A204.1 (cell line): ENCODE data around the gene TANC1.
"Not testable (repeated sequence)": the region's sequence is repeated elsewhere in the genome, so short reads cannot be mapped to it uniquely, and the experiment has no call there.

Source experiments
- FAIRE-seq: peaks from 2 replicates; lab custom pipeline; 2012; peaks lifted over from hg19 to GRCh38; lab: Jason Lieb, UNC

The TANC1 gene

DNA sequence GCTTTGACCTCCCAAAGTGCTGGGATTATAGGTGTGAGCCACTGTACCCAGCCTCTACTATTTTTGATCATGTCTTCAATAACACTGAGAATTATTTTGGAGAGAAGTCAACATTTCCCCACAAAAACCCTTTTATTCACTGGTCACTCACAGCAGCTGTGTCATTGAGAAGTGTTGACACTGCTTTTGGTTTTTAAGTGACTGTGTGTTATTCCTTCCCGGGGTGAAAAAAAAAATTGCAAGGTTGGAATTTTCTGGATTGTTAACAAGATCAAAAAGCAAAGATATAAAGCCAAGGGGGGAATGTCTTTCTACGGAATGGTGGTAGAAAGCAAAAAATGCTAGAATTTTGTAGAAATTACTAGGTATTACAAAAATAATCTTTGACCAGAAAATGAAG, 61.5 kb downstream of the TANC1 start:
- no peak for FAIRE-seq

- FAIRE-seq: no peak
Measured at GRCh38 chr2:159030674-159031380, 62.4 kb downstream of the TANC1 start.

DNA sequence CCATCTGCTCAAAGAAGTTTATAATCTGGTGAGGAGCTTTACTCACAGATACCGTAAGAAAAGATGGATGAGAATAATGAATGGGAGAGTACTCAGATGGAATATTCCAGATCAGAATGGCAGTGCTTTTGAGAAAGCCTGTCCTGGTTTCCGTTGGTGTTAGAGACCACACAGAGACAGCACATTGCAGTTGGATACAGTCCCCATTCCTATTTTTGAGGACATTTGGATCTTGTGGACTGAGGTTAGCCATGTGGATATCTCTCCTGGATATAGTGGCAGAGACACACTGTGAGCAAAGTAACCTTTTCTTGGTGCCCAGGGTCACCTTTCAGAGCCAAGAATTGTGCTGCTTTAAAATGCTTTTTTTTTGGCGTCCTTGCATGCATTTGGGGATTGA, 63.7 kb downstream of the TANC1 start:
- no peak for FAIRE-seq

DNA sequence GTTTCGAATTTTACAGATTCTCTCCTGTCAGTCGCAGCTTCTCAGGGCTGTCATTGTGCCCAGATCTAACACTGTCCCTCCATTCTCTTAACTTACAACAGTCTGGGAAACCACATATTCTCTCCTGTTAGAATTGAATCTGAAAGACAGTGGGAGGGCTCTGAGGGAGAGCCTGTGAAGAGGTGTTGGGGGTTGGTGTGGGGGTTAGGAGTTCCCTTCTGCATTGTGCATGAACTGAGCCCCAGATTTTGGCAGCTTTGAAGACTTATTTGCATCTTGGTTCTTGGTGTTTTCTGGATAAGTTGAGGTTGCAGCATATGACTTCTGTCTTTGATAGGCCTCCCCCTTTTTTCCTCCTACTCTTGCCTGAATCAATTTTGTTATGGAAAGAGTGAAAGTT, 64.1 kb downstream of the TANC1 start:
- FAIRE-seq: no peak

DNA sequence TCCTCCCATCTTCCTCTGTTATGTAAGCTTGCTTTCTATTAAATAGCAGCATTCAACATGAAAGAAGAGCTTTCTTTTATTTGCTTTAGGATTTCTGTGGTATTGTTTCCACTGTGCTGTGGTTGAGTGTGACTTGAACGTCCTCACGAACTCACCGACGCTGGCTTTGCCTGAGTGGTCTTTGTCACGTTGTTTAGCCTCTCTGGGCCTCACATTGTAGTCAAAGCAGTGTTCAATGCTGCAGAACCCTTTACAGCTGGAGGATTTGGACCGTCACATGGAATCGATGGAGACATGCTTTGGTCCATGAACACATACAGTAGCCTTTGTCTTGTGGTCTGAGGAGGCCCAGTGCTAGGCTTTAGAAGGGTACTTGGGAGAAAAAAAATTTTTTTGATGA, 66.3 kb downstream of the TANC1 start:
- FAIRE-seq: no peak

GRCh38 chr2:159035790-159036411, 67.5 kb downstream of the TANC1 start:
- no peak for FAIRE-seq

- not testable (repeated sequence) for FAIRE-seq
Measured at GRCh38 chr2:159036461-159036860, 68.0 kb downstream of the TANC1 start.

- FAIRE-seq: not testable (repeated sequence)
Measured at GRCh38 chr2:159041328-159041727, 72.9 kb downstream of the TANC1 start.

- FAIRE-seq: no peak
Measured at GRCh38 chr2:159042115-159042850, 73.8 kb downstream of the TANC1 start.

DNA sequence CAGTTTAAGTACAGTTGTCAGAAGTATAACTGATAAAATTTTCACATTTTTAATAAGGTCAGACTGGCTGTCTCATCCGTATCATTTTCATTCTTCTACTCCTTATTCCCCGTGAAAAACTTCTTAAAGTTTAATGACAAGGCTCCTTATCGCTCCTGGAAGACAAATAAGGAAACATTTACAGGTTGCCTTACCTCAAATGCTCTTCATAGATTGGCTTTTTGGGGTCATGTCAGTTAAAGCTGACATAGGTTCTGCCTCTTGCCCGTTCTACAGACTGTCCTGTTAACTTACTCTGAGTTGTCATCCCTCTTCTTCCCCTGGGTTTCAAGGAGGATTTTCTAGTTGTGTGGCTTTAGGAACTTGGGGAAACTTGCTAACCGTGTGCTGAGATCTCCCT, 75.3 kb downstream of the TANC1 start:
- no peak for FAIRE-seq

GRCh38 chr2:159044804-159045286, 76.4 kb downstream of the TANC1 start:
- FAIRE-seq: no peak

DNA sequence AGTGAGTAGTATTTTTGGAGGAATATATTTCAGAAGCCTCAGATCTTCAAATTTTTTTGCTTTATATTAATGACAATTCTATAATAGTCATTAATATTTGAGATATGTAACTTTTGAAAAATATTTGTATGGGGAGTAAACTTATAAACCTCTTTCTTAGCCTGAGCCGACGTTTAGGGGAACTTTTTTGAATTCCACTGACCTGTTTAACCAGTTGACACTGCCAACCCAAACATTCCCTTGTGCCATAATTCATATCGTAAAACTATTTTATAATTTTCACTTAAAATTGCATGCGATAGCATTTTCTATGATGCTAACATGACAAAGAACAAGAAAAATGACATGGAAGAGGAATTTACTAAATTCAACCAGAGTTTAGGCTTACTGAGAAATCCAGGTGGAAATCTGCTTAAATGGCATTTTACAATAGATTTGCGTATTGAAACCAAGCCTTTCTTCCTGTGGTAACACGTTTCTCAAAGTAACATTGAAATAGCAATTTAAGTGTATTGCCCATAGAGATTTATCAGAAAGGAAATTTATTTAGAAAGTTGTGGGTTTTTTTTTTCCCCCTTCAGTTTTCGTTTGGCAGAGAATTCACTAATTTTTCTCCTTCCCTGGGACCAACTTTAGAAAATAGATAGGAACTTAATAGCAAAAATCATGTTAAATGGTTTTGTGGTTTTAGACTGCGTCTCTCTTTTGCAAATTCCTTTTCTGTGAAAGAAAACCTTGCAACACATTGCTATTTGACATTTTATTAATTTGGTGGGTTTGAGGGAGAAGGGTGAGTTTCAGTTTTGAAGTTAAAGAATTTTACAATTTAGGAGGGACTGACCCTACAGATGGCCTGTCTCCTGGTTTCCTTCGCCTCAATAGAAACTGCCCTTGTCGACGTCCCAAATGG, 77.4 kb downstream of the TANC1 start:
- no peak for FAIRE-seq

GRCh38 chr2:159046966-159047365, 78.5 kb downstream of the TANC1 start:
- no peak for FAIRE-seq

DNA sequence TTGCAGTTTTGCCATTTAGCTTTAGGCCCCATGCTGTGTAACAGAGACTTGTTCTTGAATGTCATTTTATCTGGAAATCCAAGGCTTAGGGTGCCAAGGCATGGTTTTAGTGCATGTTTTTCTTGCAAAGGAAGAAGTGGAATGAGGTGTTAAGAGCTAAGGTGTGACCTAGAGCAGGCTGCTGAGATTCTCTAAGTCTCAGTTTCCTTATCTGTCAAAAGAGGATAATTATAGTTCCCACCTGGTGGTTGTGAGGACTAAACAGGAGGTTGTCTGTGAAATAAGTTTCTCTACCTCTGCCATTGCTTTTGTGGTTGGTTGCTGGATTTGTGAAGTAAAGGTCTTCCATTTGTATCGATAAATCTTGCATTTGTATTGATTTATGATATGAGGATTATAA, 82.0 kb downstream of the TANC1 start:
- no peak for FAIRE-seq

GRCh38 chr2:159051133-159051532, 82.7 kb downstream of the TANC1 start:
- no peak for FAIRE-seq

GRCh38 chr2:159051661-159052060, 83.2 kb downstream of the TANC1 start:
- no peak for FAIRE-seq

DNA sequence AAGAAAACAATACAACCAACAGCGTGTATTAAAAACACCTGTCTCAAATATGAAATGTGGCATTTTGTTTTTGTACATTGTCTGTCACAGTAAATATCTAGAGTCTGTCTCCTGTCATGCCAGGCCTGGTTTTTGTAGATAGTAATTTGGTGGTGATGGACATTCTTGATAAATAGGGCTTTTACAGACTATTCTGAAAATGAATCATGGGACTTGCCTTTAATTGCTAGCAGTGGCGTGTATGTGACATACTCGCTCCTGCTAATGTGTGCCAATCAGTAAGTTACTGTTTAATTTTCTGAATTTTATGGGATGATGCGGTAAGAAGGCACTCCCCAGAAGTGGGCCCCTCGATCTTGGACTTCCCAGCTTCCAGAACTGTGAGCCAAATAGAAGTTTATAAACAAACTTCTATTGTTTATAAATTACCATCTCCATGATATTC, 83.7 kb downstream of the TANC1 start:
- FAIRE-seq: no peak

DNA sequence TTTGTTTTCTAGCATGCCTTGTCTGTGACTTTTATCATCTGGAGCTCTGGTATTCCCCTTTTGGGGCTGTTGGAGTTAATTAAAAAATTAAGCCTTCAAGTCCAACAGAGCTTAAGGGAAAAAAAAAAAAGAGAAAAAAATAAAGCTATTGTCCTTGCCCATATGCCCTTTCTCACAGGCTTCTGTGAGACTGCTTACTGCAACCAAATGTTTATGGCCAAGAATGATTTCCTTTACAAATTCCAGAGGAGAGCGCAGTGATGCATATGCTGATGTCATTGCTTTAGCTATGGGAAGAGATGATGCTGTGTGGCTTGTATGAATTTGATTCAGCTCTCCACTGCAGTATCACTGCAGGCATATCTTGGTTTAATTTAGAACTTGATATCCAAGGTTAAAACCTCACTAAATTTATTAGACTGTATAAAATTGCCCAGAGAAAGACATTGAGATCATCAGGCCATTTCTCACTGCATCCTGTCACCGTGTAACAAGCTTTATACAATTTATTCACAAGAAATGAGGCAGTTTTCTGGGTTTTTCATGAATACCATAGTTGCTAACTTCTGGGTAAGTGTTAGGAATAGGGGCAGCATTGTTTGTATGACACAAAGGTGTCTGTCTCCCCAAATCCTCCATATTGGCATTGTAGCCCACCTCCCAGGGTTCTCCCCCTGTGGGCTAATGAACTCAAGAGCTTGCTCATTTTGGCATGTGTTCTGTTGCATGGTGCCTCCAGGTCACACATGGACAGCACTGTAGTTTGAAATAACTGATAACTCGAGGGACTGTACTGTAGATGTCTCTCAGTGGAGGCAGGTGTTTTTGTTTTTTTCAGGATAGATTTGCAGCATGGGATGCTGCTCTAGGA, 85.0 kb downstream of the TANC1 start:
- FAIRE-seq: no peak

DNA sequence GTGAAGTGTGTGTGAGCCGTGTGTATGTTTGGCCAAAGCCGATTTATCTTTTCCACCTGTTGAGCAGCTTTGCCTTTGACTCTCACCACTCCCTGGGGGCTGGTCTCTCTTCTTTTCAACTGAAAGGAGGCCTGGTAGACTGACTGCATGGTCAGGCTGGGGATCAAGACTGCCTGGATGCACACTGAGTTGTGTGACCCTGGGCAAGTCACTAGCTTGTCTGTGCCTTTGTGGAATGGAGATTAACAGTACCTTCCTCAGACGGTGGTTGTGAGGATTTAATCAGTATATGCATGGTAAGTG, 85.5 kb downstream of the TANC1 start:
- no peak for FAIRE-seq

DNA sequence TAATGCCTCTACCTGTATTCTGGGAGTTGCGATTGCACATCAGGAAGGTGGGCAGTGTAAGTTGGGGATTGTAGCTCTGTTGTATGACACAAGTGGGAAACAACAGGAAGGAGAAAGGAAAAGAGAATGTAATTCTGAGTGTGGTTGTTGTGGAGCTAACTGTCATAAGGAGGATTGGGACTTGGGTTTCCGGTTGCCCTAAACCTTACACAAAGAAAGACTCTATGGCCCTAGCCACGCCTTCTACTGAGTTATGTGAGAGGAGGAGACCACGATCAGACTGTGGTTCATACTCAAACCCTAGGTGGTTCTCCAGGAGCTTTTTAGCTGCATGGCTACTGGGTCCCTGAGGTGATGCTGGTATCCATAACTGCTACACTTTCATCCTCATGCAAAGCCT, 86.5 kb downstream of the TANC1 start:
- no peak for FAIRE-seq

DNA sequence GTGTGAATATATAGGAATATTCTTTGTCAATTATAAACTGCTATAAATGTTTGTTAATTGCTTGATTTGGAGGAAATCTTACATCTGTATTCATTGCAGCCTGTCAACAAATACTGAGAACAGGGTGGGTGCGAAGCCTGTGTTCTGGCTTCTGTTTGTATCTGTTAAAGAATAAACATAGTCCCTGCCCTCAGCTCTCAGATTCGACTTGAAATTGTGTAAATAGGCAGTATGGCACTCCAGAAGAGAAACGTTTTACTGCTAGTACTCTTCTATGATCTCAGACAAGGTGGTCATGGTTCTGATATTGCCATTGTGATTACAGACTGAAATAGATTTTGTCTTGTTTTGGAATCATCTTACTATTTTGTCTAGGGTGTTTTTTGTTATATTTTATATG, 92.1 kb downstream of the TANC1 start:
- FAIRE-seq: no peak
